Glomerular visceral epithelial cell (primary cell): ENCODE measurements around the gene ETV3.

Experiments
- DNase-seq: peaks from one replicate; pipeline ENCODE4 v3.0.0-alpha.2; 2016; ENCODE audit errors: extremely low spot score

The ETV3 gene

GRCh38 chr1:157139052-157139715 is 989 bp upstream of the ETV3 start:
- DNase-seq = no peak

GRCh38 chr1:157137408-157138219 is 581 bp downstream of the ETV3 start:
- DNase-seq = peak; percentile 37

GRCh38 chr1:157137046-157137407 is 1.2 kb downstream of the ETV3 start:
- DNase-seq = peak; percentile 14

GRCh38 chr1:157136133-157136532 is 2.1 kb downstream of the ETV3 start:
- no peak for DNase-seq

- DNase-seq = no peak
Observed at GRCh38 chr1:157135646-157136045, 2.5 kb downstream of the ETV3 start.

- DNase-seq = no peak
Observed at GRCh38 chr1:157135070-157135469, 3.1 kb downstream of the ETV3 start.

GRCh38 chr1:157134442-157134841 is 3.8 kb downstream of the ETV3 start:
- no peak for DNase-seq

GRCh38 chr1:157133426-157133825 is 4.8 kb downstream of the ETV3 start:
- no peak for DNase-seq

GRCh38 chr1:157132616-157133167 is 5.5 kb downstream of the ETV3 start:
- DNase-seq = no peak

- DNase-seq = no peak
Observed at GRCh38 chr1:157132111-157132510, 6.1 kb downstream of the ETV3 start.

GRCh38 chr1:157131281-157131680 is 6.9 kb downstream of the ETV3 start:
- DNase-seq = no peak

GRCh38 chr1:157124855-157125254 is 13.3 kb downstream of the ETV3 start:
- no peak for DNase-seq

GRCh38 chr1:157119448-157119847 is 18.7 kb downstream of the ETV3 start:
- no peak for DNase-seq

GRCh38 chr1:157119008-157119407 is 19.2 kb downstream of the ETV3 start:
- DNase-seq = no peak

- DNase-seq = no peak
Observed at GRCh38 chr1:157117527-157118057, 20.6 kb downstream of the ETV3 start.

GRCh38 chr1:157116737-157117103 is 21.5 kb downstream of the ETV3 start:
- DNase-seq = no peak

GRCh38 chr1:157115851-157116736 is 22.1 kb downstream of the ETV3 start:
- no peak for DNase-seq

GRCh38 chr1:157115429-157115838 is 22.8 kb downstream of the ETV3 start:
- no peak for DNase-seq

- no peak for DNase-seq
Observed at GRCh38 chr1:157114183-157115121, 23.7 kb downstream of the ETV3 start.

GRCh38 chr1:157113631-157114030 is 24.6 kb downstream of the ETV3 start:
- DNase-seq = no peak

GRCh38 chr1:157113106-157113505 is 25.1 kb downstream of the ETV3 start:
- no peak for DNase-seq
